Left ventricle myocardium inferior (tissue), 1 donor: ENCODE results near the gene CDK5RAP3. TPM values are rescaled to one million over a fixed set of nuclear protein-coding genes. Genes with fewer than 3 reads are reported as not detected.

Source experiments
- DNase-seq: peaks from one replicate; pipeline ENCODE4 v3.0.0-alpha.2; 2020
- H3K27ac ChIP-seq: fragments of 200-600 bp; replicated peaks from 2 replicates; pipeline ENCODE4 v1.8.0; 2021
- H3K27me3 ChIP-seq: fragments of 200-600 bp; 2 replicates; pipeline ENCODE4 v1.8.0; 2021; ENCODE audit warnings: low read depth
- H3K36me3 ChIP-seq: fragments of 200-600 bp; 2 replicates; pipeline ENCODE4 v1.8.0; 2021
- H3K4me1 ChIP-seq: fragments of 200-600 bp; 2 replicates; pipeline ENCODE4 v1.8.0; 2021
- H3K4me3 ChIP-seq: fragments of 200-600 bp; 2 replicates; pipeline ENCODE4 v1.8.0; 2021; ENCODE audit warnings: mild to moderate bottlenecking, moderate library complexity
- H3K9me3 ChIP-seq: fragments of 200-600 bp; replicated peaks from 2 replicates; pipeline ENCODE4 v1.8.0; 2021
- intact Hi-C: fragments of 100-400 bp; cut with micrococcal nuclease; formaldehyde crosslinking; loops from one replicate; pipeline ENCODE4 v1.11.0; 2022
- total RNA-seq: library from RNA; stranded (reverse); fragmentation: NEBNext Ultra II Directional; extraction: Animal tissue kit (Norgen Biotek cat#: 25700); gene quantifications from one replicate; pipeline ENCODE4 v1.2.1, GENCODE V29; 2021
- TF ChIP-seq, protein P1 (sequence below): fragments of 200-600 bp; IDR thresholded peaks from 2 replicates; pipeline ENCODE4 v1.8.0; 2021; ENCODE audit warnings: antibody characterized with exemption, mild to moderate bottlenecking, borderline replicate concordance
- donor health status: DM: no; HTN: yes; CAD: no; lungs with severe emphysema.

Gene CDK5RAP3
- total RNA-seq, 1 donor from 2014 or later, result 50.1 TPM

DNA sequence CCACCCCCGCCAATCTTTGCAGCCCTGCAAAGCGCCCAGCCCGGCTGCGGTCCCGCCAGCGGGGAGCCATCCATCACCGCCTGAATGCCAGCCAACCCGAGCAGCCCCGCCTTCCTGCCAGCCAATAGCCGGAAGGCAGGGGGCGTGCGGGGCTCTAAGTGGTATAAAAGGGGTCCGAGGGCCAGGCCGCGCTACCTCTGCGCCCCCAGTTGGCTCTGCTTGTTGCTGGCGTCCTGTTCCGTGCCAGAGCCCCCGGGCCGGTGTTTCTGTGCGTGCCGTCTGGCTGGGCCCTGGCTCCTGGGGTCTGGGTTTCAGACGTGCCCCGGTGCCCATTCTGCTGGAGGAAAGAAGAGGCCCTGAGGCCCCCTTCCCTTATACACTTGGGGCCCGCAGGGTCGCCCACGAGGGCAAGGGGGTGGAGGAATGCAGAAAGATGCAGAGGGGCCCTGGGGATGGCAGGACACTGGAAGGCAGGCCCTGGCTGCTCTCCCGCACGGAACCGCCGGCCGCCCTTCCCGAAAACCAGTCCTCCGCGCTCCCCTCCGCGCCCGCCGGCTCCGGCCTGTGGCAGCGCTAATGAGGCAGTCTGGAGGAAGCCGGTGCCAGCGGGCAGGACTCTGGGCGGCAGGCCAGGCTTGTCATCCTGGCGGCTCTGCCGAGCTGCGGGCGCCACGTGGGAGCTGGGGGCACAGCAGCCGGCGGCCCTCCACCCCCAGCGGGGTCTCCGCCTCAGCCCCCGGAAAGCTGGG lies 52.7 kb downstream of the CDK5RAP3 start:
- peak; percentile 85 for DNase-seq
- H3K27me3 ChIP-seq, result peaks cover 37% of the 10 kb centered on the region
- H3K27ac ChIP-seq, result peak overlapping the region; percentile 90
- H3K4me3 ChIP-seq, result peak overlapping the region; percentile 67
- H3K36me3 ChIP-seq, result no peaks in the 10 kb centered on the region
- intact Hi-C loops, result no loop called here
- H3K4me1 ChIP-seq, result peaks cover 50% of the 10 kb centered on the region
- TF ChIP-seq, protein P1, sequence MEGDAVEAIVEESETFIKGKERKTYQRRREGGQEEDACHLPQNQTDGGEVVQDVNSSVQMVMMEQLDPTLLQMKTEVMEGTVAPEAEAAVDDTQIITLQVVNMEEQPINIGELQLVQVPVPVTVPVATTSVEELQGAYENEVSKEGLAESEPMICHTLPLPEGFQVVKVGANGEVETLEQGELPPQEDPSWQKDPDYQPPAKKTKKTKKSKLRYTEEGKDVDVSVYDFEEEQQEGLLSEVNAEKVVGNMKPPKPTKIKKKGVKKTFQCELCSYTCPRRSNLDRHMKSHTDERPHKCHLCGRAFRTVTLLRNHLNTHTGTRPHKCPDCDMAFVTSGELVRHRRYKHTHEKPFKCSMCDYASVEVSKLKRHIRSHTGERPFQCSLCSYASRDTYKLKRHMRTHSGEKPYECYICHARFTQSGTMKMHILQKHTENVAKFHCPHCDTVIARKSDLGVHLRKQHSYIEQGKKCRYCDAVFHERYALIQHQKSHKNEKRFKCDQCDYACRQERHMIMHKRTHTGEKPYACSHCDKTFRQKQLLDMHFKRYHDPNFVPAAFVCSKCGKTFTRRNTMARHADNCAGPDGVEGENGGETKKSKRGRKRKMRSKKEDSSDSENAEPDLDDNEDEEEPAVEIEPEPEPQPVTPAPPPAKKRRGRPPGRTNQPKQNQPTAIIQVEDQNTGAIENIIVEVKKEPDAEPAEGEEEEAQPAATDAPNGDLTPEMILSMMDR, result peak; percentile 51
- no peaks in the 10 kb centered on the region for H3K9me3 ChIP-seq

DNA sequence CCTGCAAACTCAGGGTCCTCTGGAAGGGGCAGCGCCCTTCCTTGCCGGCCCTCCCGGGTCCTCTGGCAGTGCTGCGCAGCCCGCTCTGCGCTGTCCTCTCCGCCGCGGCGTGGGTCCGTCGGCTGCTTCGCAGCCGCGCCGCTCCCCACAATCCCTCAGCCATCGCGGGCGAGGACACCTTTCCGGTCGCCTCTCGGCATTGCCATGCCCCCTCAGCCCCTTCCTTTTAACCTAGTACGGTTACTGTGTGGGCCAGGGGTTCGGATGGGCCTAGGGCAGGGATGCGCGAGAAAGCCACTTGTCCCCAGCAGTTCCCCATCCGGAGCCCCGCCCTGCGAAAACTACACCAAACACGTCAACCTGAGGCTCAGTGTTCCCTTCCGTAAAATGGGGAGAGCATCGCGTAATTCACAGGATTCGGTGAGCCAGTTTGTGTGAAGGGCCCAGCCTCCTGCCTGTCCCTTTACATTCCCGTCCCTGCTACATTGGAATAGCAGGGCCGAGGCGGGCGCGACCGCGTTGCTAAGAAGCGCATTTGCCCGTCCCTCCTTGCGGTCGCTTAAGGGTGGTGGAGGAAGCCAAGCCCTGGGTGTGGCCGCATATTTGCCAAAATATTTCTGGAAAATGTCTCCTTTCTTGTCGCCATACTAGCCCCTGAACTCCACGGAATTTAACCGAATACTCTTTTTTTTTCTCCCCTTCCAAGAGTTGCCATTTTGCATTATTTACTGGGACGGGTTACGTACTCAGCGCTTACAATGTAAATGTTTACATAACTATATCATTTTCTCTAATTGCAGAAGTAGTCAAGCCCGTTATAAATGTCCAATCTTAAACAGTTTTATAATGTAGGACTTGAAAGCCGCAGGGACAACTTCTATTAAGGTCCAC lies 53.5 kb downstream of the CDK5RAP3 start:
- peak overlapping the region; percentile 90 for H3K27ac ChIP-seq
- H3K4me3 ChIP-seq, result peak overlapping the region; percentile 67
- TF ChIP-seq, protein P1, result no peak
- no peaks in the 10 kb centered on the region for H3K9me3 ChIP-seq
- peaks cover 50% of the 10 kb centered on the region for H3K4me1 ChIP-seq
- intact Hi-C loops, result no loop called here
- DNase-seq, result peak; percentile 50
- H3K27me3 ChIP-seq, result peaks cover 29% of the 10 kb centered on the region
- no peaks in the 10 kb centered on the region for H3K36me3 ChIP-seq

DNA sequence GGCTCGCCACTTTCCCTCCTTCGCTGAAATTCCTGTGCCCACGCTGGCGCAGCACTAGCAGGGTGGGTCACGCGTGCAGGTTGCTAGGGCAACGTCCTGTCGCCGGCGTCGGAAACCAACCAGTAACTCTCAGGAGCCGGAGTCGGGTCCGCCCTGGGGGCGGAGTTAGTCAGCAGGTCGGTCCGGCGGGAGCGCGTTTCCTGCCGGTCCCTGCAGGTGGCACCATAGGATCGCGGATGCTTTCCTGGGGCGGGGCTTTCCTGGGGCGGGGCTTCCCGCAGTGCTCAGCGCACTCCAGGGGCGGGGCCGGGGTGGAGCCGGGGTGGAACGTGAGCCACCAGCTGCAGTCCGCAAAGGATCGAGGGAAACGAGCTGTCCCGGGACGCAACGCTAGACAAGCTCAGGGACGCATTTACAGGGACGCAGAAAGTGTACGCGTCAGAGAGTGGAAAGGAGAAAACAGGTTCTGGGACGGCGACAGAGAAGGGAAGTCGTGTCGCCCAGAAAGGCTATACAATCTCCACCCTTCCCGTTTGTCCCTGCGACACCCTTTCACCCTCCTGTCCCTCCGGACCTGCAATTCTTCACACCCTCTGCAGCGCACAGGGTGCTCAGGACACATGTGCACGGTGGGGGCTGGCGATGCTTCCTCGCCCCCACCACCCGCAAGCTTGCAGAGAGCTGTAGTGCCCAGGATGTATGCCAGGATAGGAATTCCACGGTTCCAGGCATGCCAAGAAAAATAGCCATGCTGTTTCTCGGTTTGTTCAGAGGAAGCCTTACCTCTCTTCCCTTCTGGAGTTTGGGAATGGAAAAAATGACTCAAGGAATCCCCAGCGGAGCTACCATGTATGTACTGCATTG lies 54.4 kb downstream of the CDK5RAP3 start:
- peak overlapping the region; percentile 90 for H3K27ac ChIP-seq
- peaks cover 51% of the 10 kb centered on the region for H3K4me1 ChIP-seq
- H3K9me3 ChIP-seq, result no peaks in the 10 kb centered on the region
- intact Hi-C loops, result no loop called here
- peaks cover 27% of the 10 kb centered on the region for H3K27me3 ChIP-seq
- peak overlapping the region; percentile 67 for H3K4me3 ChIP-seq
- DNase-seq, result peak; percentile 97
- TF ChIP-seq, protein P1, result peak; percentile 79
- H3K36me3 ChIP-seq, result no peaks in the 10 kb centered on the region

DNA sequence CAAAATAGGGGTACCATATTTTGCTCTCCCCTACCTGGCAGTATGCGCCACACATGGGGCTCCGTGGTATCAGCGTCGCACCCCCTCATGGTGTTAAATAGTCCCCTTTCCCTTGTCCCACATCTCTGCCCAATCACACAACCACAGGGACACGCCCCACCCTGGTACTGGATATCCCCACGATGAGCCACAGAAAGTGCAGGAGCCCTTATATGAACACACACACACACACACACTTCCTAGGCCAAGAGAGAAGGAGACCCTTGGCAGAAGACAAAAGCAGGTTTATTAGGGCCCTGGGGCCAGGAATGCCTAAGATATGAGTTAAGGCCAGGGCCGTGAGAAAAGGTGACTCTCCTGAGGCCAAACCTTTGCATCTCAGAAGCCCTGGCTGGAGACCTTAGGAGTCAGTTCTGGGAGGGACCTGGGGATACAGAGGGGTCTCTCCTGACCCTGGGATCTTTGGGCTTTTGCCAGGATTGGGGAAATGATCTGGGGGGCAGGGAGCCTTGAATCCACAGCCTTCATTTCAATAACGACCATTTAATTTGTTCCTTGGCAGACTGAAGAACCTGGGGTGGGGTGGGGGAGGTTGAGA lies 55.1 kb downstream of the CDK5RAP3 start:
- Histone ChIP-seq H3K27me3 (peaks cover 27% of the 10 kb centered on the region), H3K9me3 (no peaks in the 10 kb centered on the region), H3K4me3 (peak overlapping the region; percentile 67), H3K4me1 (peaks cover 59% of the 10 kb centered on the region), H3K36me3 (no peaks in the 10 kb centered on the region), H3K27ac (peak overlapping the region; percentile 90)
- TF ChIP-seq, protein P1, result no peak
- intact Hi-C loops, result loop anchor here (2.0 kb wide), 2 partner anchors 49 to 105 kb away; no protein-coding TSS in a partner anchor
- no peak for DNase-seq
